GM19397 (cell line): ENCODE measurements around the gene CCDC185.

Experiments used
- ATAC-seq: cut with Tn5 transposase; IDR thresholded peaks from one replicate; pipeline ENCODE4 v1.9.1; 2021; ENCODE audit warnings: mild to moderate bottlenecking, moderate library complexity; ENCODE audit not compliant: unreplicated experiment

Gene CCDC185

DNA sequence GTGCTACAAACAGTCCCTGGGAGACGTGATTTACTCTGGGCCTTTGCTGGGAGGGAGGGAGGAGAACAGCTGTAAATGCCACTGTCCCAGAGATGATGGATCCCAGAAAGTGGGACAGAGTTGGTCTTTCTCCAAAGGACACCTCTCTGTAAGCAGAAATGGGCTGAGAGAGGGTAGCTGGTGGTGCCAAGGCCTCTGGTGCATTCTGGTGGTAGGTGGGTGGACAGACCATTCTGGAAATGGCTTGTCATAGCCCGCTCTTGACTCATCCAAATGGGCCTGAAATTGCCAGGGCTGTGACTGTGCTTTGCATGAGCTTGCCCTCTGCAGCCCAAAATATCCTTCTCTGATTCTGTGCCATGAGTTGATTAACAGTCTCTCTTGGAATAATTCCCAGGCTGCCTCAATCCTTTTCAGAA, 36.1 kb downstream of the CCDC185 start:
- no peak for ATAC-seq

DNA sequence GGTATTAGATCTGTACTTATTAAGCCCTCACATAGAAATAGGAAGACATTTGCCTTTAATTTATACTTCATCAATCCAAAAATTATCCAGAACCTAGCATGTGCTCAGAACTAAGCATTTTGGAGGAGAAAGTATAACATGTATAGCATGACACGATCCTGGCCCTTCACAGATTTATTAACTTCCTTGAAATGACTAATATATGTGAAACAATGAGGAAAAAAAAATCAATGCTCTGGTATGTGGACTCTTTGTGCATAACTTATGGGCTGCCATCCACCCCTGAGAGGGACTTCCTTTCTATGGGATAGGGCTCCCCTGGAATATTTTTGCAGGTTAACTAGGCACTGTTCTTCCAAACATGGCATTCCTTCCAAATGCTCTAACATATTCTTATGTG, 36.6 kb downstream of the CCDC185 start:
- no peak for ATAC-seq

GRCh38 chr1:223430236-223430635, 37.0 kb downstream of the CCDC185 start:
- no peak for ATAC-seq

DNA sequence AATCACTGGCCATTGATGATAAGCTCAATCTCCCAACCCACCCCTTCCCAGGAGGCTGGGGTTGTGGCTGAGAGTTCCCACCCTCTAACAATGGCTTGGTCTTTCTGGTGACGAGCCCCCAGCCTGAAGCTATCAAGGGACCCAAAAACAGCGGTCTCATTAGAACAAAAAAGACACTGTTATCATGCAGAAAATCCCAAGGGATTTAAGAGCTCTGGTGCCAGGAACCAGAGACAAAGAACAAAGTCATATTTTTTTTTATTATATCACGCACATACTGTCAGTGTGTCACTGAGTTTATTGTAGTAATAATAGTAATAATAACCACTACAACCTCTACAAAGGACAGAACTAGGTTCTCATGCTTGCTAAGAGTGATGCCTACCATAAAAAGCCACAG, 43.9 kb downstream of the CCDC185 start:
- no peak for ATAC-seq

DNA sequence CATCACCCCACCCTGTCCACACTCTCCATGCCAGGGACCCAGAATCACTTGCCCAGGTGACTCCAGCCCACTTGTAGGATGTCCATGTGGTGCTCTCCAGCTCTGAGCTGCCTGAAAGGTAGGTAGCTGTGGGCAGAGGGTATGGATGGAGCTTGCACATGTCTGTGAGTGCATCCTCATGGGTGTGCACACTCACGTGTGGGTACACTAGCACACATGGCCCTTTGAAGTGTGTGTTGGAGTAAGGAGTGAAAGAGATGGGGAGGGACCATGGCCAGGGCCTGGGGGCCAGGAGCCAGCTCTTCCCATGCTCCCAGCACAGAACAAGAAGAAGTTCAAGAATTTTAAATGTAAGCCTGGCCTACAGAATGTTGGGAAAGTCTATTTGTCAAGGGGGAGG, 50.2 kb downstream of the CCDC185 start:
- no peak for ATAC-seq

- no peak for ATAC-seq
Measured at GRCh38 chr1:223444411-223444810, 51.2 kb downstream of the CCDC185 start.
